ENCODE data around the gene CCN5.

CCN5 gene

DNA sequence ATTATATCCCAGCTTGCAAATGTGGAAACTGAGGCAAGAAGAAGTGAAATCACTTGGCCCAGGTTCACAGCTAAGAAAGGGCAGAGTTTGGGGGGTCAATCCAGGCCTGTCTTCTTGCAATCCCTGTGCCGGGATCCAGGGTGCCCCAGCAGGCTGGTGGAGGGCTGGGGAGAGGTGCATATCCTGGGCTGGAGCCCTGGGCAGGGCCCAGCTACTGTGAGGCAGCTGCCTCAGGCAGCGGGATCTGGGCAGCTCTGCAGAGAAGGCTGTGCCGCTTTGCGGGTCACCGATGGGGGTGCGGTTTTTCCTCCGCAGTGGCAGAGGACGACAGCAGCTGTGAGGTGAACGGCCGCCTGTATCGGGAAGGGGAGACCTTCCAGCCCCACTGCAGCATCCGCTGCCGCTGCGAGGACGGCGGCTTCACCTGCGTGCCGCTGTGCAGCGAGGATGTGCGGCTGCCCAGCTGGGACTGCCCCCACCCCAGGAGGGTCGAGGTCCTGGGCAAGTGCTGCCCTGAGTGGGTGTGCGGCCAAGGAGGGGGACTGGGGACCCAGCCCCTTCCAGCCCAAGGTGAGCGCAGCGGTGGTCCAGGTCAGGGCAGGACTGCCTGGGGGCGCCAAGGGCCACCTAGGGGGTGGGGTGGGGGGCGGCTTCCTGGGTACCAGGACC lies 9.4 kb downstream of the CCN5 start:
- no peak overlapping the region for H3K4me3 ChIP-seq (ENCODE audit: low read length)
- no peaks in the 10 kb centered on the region for H3K27me3 ChIP-seq (ENCODE audit: control insufficient read depth, insufficient read depth, low read length)
- no peak for DNase-seq (ENCODE audit: low read depth, low spot score)
- no peaks in the 10 kb centered on the region for H3K9me3 ChIP-seq (ENCODE audit: control insufficient read depth, insufficient read depth, low read length)
- no CpG with 5 or more reads among the region's 26 CpGs for WGBS (ENCODE audit: insufficient coverage, insufficient read length)
- peaks cover 8% of the 10 kb centered on the region for H3K4me1 ChIP-seq (ENCODE audit: control insufficient read depth, insufficient read depth, low read length)
- no peaks in the 10 kb centered on the region; the same call in 1 of the 2 replicates for H3K36me3 ChIP-seq (ENCODE audit: control insufficient read depth, insufficient read depth, low read length)
- H3K27ac ChIP-seq (ENCODE audit: low read length): no peak overlapping the region

DNA sequence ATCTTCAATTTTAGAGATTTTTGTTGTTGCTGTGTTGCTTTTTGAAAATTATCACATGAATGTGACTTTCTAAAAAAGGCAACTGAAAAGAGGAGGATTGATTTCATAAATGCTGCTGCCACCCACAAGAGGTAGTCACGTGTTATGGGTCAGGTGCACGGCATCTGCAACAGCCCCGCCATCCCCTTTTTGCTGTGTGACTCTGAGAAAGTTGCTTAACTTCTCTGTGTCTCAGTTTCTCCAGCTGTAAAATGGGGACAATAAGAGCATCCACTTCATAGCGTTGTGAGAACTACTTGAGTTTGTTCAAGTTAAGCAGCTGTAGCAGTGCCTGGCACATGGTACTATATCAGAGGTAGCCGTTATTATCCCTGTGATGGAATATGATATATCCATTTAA lies 10.7 kb downstream of the CCN5 start:
- Histone ChIP-seq H3K36me3 (ENCODE audit: control insufficient read depth, insufficient read depth, low read length) (no peaks in the 10 kb centered on the region; the same call in 1 of the 2 replicates), H3K27me3 (ENCODE audit: control insufficient read depth, insufficient read depth, low read length) (no peaks in the 10 kb centered on the region), H3K27ac (ENCODE audit: low read length) (no peak overlapping the region), H3K4me3 (ENCODE audit: low read length) (no peak overlapping the region), H3K9me3 (ENCODE audit: control insufficient read depth, insufficient read depth, low read length) (no peaks in the 10 kb centered on the region), H3K4me1 (ENCODE audit: control insufficient read depth, insufficient read depth, low read length) (peaks cover 8% of the 10 kb centered on the region)
- no peak for DNase-seq (ENCODE audit: low read depth, low spot score)
- no CpG with 5 or more reads among the region's 5 CpGs for WGBS (ENCODE audit: insufficient coverage, insufficient read length)

DNA sequence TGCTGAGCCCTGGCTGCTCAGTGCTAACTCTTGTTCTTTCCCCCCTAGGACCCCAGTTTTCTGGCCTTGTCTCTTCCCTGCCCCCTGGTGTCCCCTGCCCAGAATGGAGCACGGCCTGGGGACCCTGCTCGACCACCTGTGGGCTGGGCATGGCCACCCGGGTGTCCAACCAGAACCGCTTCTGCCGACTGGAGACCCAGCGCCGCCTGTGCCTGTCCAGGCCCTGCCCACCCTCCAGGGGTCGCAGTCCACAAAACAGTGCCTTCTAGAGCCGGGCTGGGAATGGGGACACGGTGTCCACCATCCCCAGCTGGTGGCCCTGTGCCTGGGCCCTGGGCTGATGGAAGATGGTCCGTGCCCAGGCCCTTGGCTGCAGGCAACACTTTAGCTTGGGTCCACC lies 11.9 kb downstream of the CCN5 start:
- DNase-seq (ENCODE audit: low read depth, low spot score): no peak
- no CpG with 5 or more reads among the region's 11 CpGs for WGBS (ENCODE audit: insufficient coverage, insufficient read length)
- Histone ChIP-seq H3K27me3 (ENCODE audit: control insufficient read depth, insufficient read depth, low read length) (no peaks in the 10 kb centered on the region), H3K4me3 (ENCODE audit: low read length) (no peak overlapping the region), H3K36me3 (ENCODE audit: control insufficient read depth, insufficient read depth, low read length) (no peaks in the 10 kb centered on the region; the same call in 1 of the 2 replicates), H3K4me1 (ENCODE audit: control insufficient read depth, insufficient read depth, low read length) (peaks cover 8% of the 10 kb centered on the region), H3K27ac (ENCODE audit: low read length) (no peak overlapping the region), H3K9me3 (ENCODE audit: control insufficient read depth, insufficient read depth, low read length) (no peaks in the 10 kb centered on the region)

DNA sequence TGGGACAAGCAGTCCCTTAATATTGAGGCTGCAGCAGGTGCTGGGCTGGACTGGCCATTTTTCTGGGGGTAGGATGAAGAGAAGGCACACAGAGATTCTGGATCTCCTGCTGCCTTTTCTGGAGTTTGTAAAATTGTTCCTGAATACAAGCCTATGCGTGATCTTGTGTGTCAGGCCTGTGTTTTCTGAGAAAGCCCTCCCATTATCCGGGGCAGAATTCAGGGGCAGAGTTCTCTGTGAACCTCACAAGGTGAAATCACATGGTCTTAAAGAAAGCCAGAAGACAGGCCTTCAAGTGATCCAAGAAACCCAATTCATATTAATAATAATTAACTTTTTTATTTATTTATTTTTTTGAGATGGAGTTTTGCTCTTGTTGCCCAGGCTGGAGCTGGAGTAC lies 12.5 kb downstream of the CCN5 start:
- Histone ChIP-seq H3K36me3 (ENCODE audit: control insufficient read depth, insufficient read depth, low read length) (no peaks in the 10 kb centered on the region; the same call in 1 of the 2 replicates), H3K9me3 (ENCODE audit: control insufficient read depth, insufficient read depth, low read length) (no peaks in the 10 kb centered on the region), H3K27me3 (ENCODE audit: control insufficient read depth, insufficient read depth, low read length) (no peaks in the 10 kb centered on the region), H3K4me3 (ENCODE audit: low read length) (no peak overlapping the region), H3K27ac (ENCODE audit: low read length) (no peak overlapping the region), H3K4me1 (ENCODE audit: control insufficient read depth, insufficient read depth, low read length) (peaks cover 8% of the 10 kb centered on the region)
- WGBS (ENCODE audit: insufficient coverage, insufficient read length): no CpG with 5 or more reads among the region's 2 CpGs
- DNase-seq (ENCODE audit: low read depth, low spot score): no peak

- Histone ChIP-seq H3K27ac (ENCODE audit: low read length) (no peak overlapping the region), H3K9me3 (ENCODE audit: control insufficient read depth, insufficient read depth, low read length) (no peaks in the 10 kb centered on the region), H3K4me1 (ENCODE audit: control insufficient read depth, insufficient read depth, low read length) (peaks cover 8% of the 10 kb centered on the region), H3K27me3 (ENCODE audit: control insufficient read depth, insufficient read depth, low read length) (no peaks in the 10 kb centered on the region), H3K36me3 (ENCODE audit: control insufficient read depth, insufficient read depth, low read length) (no peaks in the 10 kb centered on the region; the same call in 1 of the 2 replicates), H3K4me3 (ENCODE audit: low read length) (no peak overlapping the region)
- DNase-seq (ENCODE audit: low read depth, low spot score): no peak
- WGBS (ENCODE audit: insufficient coverage, insufficient read length): no CpG with 5 or more reads among the region's 9 CpGs
These were observed 13.8 kb downstream of the CCN5 start for GRCh38 chr20:44728801-44729443.

GRCh38 chr20:44730441-44730840 lies 15.3 kb downstream of the CCN5 start:
- DNase-seq (ENCODE audit: low read depth, low spot score): no peak
- H3K27ac ChIP-seq (ENCODE audit: low read length): no peak overlapping the region
- H3K36me3 ChIP-seq (ENCODE audit: control insufficient read depth, insufficient read depth, low read length): no peaks in the 10 kb centered on the region
- no peaks in the 10 kb centered on the region for H3K9me3 ChIP-seq (ENCODE audit: control insufficient read depth, insufficient read depth, low read length)
- H3K4me1 ChIP-seq (ENCODE audit: control insufficient read depth, insufficient read depth, low read length): peaks cover 7% of the 10 kb centered on the region
- no CpG with 5 or more reads among the region's 2 CpGs for WGBS (ENCODE audit: insufficient coverage, insufficient read length)
- no peaks in the 10 kb centered on the region for H3K27me3 ChIP-seq (ENCODE audit: control insufficient read depth, insufficient read depth, low read length)
- no peak overlapping the region for H3K4me3 ChIP-seq (ENCODE audit: low read length)

DNA sequence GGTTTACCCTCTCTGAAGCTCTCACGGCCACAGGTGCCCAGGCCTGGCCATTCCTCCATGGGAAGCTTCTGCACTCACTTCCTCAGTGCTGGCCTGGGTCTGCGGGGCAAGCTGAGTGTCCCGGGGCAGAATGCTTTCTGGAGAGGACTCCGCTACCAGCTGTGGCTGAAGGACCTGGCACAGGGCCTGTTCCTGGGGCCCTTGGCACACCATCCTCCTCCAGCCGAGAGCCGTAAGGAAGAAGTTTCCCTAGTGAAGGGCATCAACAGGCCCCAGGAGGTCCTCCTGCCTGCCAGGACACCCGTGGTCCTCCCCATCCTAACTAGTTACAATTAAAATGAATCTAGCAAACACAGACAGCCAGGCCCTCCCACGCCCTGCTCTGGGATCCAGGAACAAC lies 16.5 kb downstream of the CCN5 start:
- H3K27ac ChIP-seq (ENCODE audit: low read length): no peak overlapping the region
- H3K4me1 ChIP-seq (ENCODE audit: control insufficient read depth, insufficient read depth, low read length): peaks cover 5% of the 10 kb centered on the region; the same call in 1 of the 2 replicates
- no peak overlapping the region for H3K4me3 ChIP-seq (ENCODE audit: low read length)
- no CpG with 5 or more reads among the region's 8 CpGs for WGBS (ENCODE audit: insufficient coverage, insufficient read length)
- H3K9me3 ChIP-seq (ENCODE audit: control insufficient read depth, insufficient read depth, low read length): no peaks in the 10 kb centered on the region
- H3K36me3 ChIP-seq (ENCODE audit: control insufficient read depth, insufficient read depth, low read length): no peaks in the 10 kb centered on the region
- no peak for DNase-seq (ENCODE audit: low read depth, low spot score)
- no peaks in the 10 kb centered on the region for H3K27me3 ChIP-seq (ENCODE audit: control insufficient read depth, insufficient read depth, low read length)

- no CpG with 5 or more reads among the region's 6 CpGs for WGBS (ENCODE audit: insufficient coverage, insufficient read length)
- no peak overlapping the region for H3K4me3 ChIP-seq (ENCODE audit: low read length)
- no peaks in the 10 kb centered on the region for H3K36me3 ChIP-seq (ENCODE audit: control insufficient read depth, insufficient read depth, low read length)
- no peaks in the 10 kb centered on the region for H3K9me3 ChIP-seq (ENCODE audit: control insufficient read depth, insufficient read depth, low read length)
- H3K4me1 ChIP-seq (ENCODE audit: control insufficient read depth, insufficient read depth, low read length): peaks cover 2% of the 10 kb centered on the region; the same call in 1 of the 2 replicates
- H3K27ac ChIP-seq (ENCODE audit: low read length): no peak overlapping the region
- no peaks in the 10 kb centered on the region for H3K27me3 ChIP-seq (ENCODE audit: control insufficient read depth, insufficient read depth, low read length)
- no peak for DNase-seq (ENCODE audit: low read depth, low spot score)
These were observed 17.2 kb downstream of the CCN5 start for GRCh38 chr20:44732327-44732726.

- no CpG with 5 or more reads among the region's 7 CpGs for WGBS (ENCODE audit: insufficient coverage, insufficient read length)
- H3K4me3 ChIP-seq (ENCODE audit: low read length): no peak overlapping the region
- no peaks in the 10 kb centered on the region for H3K4me1 ChIP-seq (ENCODE audit: control insufficient read depth, insufficient read depth, low read length)
- no peaks in the 10 kb centered on the region for H3K9me3 ChIP-seq (ENCODE audit: control insufficient read depth, insufficient read depth, low read length)
- H3K36me3 ChIP-seq (ENCODE audit: control insufficient read depth, insufficient read depth, low read length): no peaks in the 10 kb centered on the region
- H3K27me3 ChIP-seq (ENCODE audit: control insufficient read depth, insufficient read depth, low read length): no peaks in the 10 kb centered on the region
- DNase-seq (ENCODE audit: low read depth, low spot score): no peak
- no peak overlapping the region for H3K27ac ChIP-seq (ENCODE audit: low read length)
These were observed 18.3 kb downstream of the CCN5 start for GRCh38 chr20:44733341-44734069.

DNA sequence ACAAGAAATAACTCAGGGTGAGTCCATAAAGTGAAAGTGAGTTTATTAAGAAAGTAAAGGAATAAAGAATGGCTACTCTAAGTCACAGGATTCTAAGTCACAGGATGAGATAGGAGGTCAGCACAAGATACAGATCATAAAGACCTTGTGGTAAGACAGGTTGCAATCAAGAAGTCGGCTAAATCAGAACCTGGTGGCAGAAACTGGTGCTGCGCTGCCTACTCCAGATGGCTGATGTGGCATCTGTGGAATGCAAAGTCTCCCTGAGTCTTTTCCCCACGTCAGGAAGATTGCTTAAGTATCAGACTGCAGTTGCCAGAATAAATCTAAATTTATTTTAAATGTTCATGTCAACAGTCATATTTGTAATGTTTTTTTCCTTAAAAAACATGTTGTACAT lies 19.8 kb downstream of the CCN5 start:
- Histone ChIP-seq H3K9me3 (ENCODE audit: control insufficient read depth, insufficient read depth, low read length) (no peaks in the 10 kb centered on the region), H3K27me3 (ENCODE audit: control insufficient read depth, insufficient read depth, low read length) (no peaks in the 10 kb centered on the region), H3K4me3 (ENCODE audit: low read length) (no peak overlapping the region), H3K36me3 (ENCODE audit: control insufficient read depth, insufficient read depth, low read length) (no peaks in the 10 kb centered on the region), H3K27ac (ENCODE audit: low read length) (no peak overlapping the region), H3K4me1 (ENCODE audit: control insufficient read depth, insufficient read depth, low read length) (no peaks in the 10 kb centered on the region)
- DNase-seq (ENCODE audit: low read depth, low spot score): no peak
- no CpG with 5 or more reads among the region's 3 CpGs for WGBS (ENCODE audit: insufficient coverage, insufficient read length)
